ENCODE data around the gene ZNF628. TPM values are rescaled to one million over a fixed set of nuclear protein-coding genes. Genes with fewer than 3 reads are reported as not detected.

ZNF628 gene
- total and polyA plus RNA-seq, 2 of the 8 experiments (the other 6 are each of a cell fraction or from before 2014, with no cell fraction given): 1.7 to 10.8 TPM

DNA sequence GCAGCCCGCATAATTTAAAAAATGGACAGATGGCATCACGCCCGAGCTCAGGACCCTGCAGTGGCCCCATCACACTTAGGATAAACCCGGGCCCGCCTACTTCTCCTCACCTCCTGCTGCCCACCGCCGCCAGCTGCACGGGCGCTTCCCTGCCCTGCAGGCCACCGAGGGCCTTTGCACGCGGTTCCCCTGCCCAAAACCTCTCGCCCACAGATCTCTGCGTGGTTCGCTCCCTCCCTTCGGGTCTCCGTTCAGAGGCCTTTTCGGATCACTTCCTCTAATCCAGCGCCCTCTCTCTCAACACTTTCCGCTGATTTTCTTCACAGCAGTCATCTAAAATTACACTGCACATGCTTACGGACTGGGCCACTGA, 35.1 kb upstream of the ZNF628 start:
- ChIA-PET CTCF (ENCODE audit: partially characterized antibody) (interaction anchor here (1.0 to 1.6 kb wide), 3 partner anchors 13 to 283 kb away, joined by 3 to 8 read pairs (median 3); no protein-coding TSS in a partner anchor), POLR2A (ENCODE audit: partially characterized antibody) (interaction anchor here (0.8 to 4.4 kb wide), 8 partner anchors 11 to 71 kb away, joined by 3 to 21 read pairs (median 4); partner anchors contain the start of genes NAT14, TMEM238 and UBE2S)
- Histone ChIP-seq H3K27me3 (replicated peaks in 1 of 4; ENCODE audit: control insufficient read depth in 3 of 4, extremely low read depth in 1 of 4, insufficient read depth in 3 of 4, low read length in 3 of 4) (peaks cover 39 to 79% (median 69%) of the 10 kb centered on the region in 4 experiments), H3K36me3 (ENCODE audit: control insufficient read depth in 2 of 4, insufficient read depth in 4 of 4, low read length in 3 of 4) (no peaks in the 10 kb centered on the region), H4K5ac (ENCODE audit: insufficient read length, low read depth, low read length) (no peak overlapping the region), H2BK12ac (ENCODE audit: low read depth, low read length) (no peak overlapping the region), H3K4me3 (ENCODE audit: extremely low read depth in 1 of 4, insufficient read depth in 2 of 4, low read depth in 3 of 4, low read length in 4 of 4) (peak overlapping the region; percentile 11 to 65 (median 42); a peak in 7 of 8 replicates), H3K23me2 (ENCODE audit: low read depth, low read length) (peaks cover 14% of the 10 kb centered on the region; the same call in 1 of the 2 replicates), H4K8ac (ENCODE audit: extremely low read depth, insufficient read depth, low read length) (peak overlapping the region; percentile 45; the same call in 1 of the 2 replicates), H2BK15ac (ENCODE audit: low read length) (no peak overlapping the region; the same call in 1 of the 2 replicates), H3K79me1 (ENCODE audit: low read depth, low read length) (no peaks in the 10 kb centered on the region), H4K20me1 (replicated peaks in 1 of 2; ENCODE audit: control insufficient read depth in 1 of 2, insufficient read depth in 2 of 2, low read length in 2 of 2) (peaks cover 6 to 14% of the 10 kb centered on the region in 2 experiments), H3K4me1 (replicated peaks in 1 of 4; ENCODE audit: control insufficient read depth in 3 of 4, insufficient read depth in 4 of 4, low read length in 3 of 4) (peaks cover 6 to 21% (median 9%) of the 10 kb centered on the region in 4 experiments), H2BK5ac (ENCODE audit: low read depth, low read length) (no peak overlapping the region), H3K27ac (ENCODE audit: low read depth, low read length) (no peak overlapping the region), H2BK20ac (ENCODE audit: low read length) (no peak overlapping the region), H4K91ac (replicated peaks; ENCODE audit: insufficient read length, low read length) (no peak overlapping the region), H2AK5ac (ENCODE audit: low read depth, low read length) (no peak overlapping the region), H3K9me3 (ENCODE audit: insufficient read depth in 2 of 2, low read depth in 1 of 2, low read length in 1 of 2) (no peaks in the 10 kb centered on the region), H3K23ac (ENCODE audit: insufficient read length) (no peak overlapping the region), H3K56ac (replicated peaks; ENCODE audit: insufficient read length, low read depth, low read length) (no peak overlapping the region), H3K14ac (ENCODE audit: insufficient read length) (no peak overlapping the region), H3K79me2 (ENCODE audit: control insufficient read depth in 1 of 2, insufficient read depth in 2 of 2, low read length in 2 of 2) (no peaks in the 10 kb centered on the region), H2BK120ac (replicated peaks; ENCODE audit: low read depth, low read length) (no peak overlapping the region), H3K4me2 (ENCODE audit: insufficient read depth in 1 of 2, low read depth in 2 of 2, low read length in 2 of 2) (peak overlapping the region; percentile 74 to 92), H3K18ac (ENCODE audit: extremely low read depth, low read length) (no peak overlapping the region), H2AFZ (ENCODE audit: low read length) (no peak overlapping the region), H3K4ac (replicated peaks; ENCODE audit: insufficient read length, low read depth, low read length) (no peak overlapping the region), H3K9ac (replicated peaks in 1 of 4; ENCODE audit: extremely low read depth in 1 of 4, low read depth in 3 of 4, low read length in 3 of 4) (no peak overlapping the region)
- FAIRE-seq (no peak), DNase-seq (ENCODE audit: low read depth in 1 of 2, low spot score in 2 of 2) (peak in 1 of 2 experiments; percentile 60)
- 12% methylated on average over 21 of the region's 21 CpGs; no CpG with 5 or more reads in 1 of the 2 experiments for WGBS, 2 experiments (ENCODE audit: extremely low coverage in 1 of 2, insufficient coverage in 1 of 2, insufficient read length in 1 of 2, insufficient replicate concordance in 2 of 2, low coverage in 1 of 2, low lambda C conversion rate in 2 of 2, missing lambda C conversion rate in 1 of 2)
- peak; percentile 79 for TF ChIP-seq RNF2 (IDR thresholded peaks at IDR 0.05; ENCODE audit: borderline replicate concordance, low read depth, low read length, missing control alignments, poor library complexity, severe bottlenecking)
- peak; percentile 34; the same call in 1 of the 2 replicates for TF ChIP-seq MAX (IDR thresholded peaks at IDR 0.05)
- no peak for TF ChIP-seq CTCF (IDR thresholded peaks at IDR 0.05; ENCODE audit: control extremely low read depth in 1 of 3, insufficient read depth in 1 of 3, low read depth in 1 of 3, low read length in 3 of 3)
- TF ChIP-seq SIN3A (conservative IDR thresholded peaks at IDR 0.05 in 1 of 2, IDR thresholded peaks at IDR 0.05 in 1 of 2; ENCODE audit: low read depth in 1 of 2, low read length in 2 of 2): 0 out of 4 replicates have a peak, but pooled peaks of 1 of the 2 experiments have one; percentile 3
- no peak for TF ChIP-seq FOSL1 (IDR thresholded peaks at IDR 0.05; ENCODE audit: insufficient read depth, low read depth, low read length)
- TF ChIP-seq RXRA (IDR thresholded peaks at IDR 0.05; ENCODE audit: insufficient read depth, low read depth, low read length): no peak
